HepG2 (cell line): Measurements from ENCODE around the gene SNUPN. TPM values are rescaled to one million over a fixed set of nuclear protein-coding genes. Genes with fewer than 3 reads are reported as not detected.

Experiments used
- CBX2 ChIP-seq, 2 experiments: fragments of 200-600 bp in 1 of 2; sonication (generic); formaldehyde crosslinking in 1 of 2; IDR thresholded peaks; 2 replicates each; pipeline versions ENCODE4 v1.7.0 to v1.8.1; 2018 to 2022; ENCODE audit warnings: low read depth in 2 of 2, low read length in 1 of 2, mild to moderate bottlenecking in 1 of 2, missing genetic modification reagents in 1 of 2
- GABPA ChIP-seq, 2 experiments: IDR thresholded peaks; 2 replicates each; pipeline ENCODE4 v1.6.1; 2011 to 2016; ENCODE audit warnings: low read depth in 2 of 2, low read length in 1 of 2, missing biosample characterization in 1 of 2, missing genetic modification characterization in 1 of 2
- KMT2A ChIP-seq: sonication (generic); formaldehyde crosslinking; IDR thresholded peaks from 2 replicates; pipeline ENCODE4 v1.4.0; 2020; ENCODE audit warnings: missing genetic modification reagents
- NFIB ChIP-seq: sonication (generic); formaldehyde crosslinking; IDR thresholded peaks from 2 replicates; pipeline ENCODE4 v1.9.0; 2021; ENCODE audit warnings: missing genetic modification reagents, mild to moderate bottlenecking, borderline replicate concordance
- NFYC ChIP-seq: IDR thresholded peaks from 2 replicates; pipeline ENCODE4 v1.6.1; 2016; ENCODE audit warnings: missing genetic modification reagents, missing compliant biosample characterization
- SAFB2 ChIP-seq: sonication (generic); formaldehyde crosslinking; IDR thresholded peaks from 2 replicates; pipeline ENCODE4 v1.5.1; 2020; ENCODE audit warnings: missing genetic modification reagents, low read depth, mild to moderate bottlenecking, borderline replicate concordance
- TOE1 ChIP-seq: sonication (generic); formaldehyde crosslinking; IDR thresholded peaks from 2 replicates; pipeline ENCODE4 v1.4.0; 2020; ENCODE audit warnings: mild to moderate bottlenecking, missing genetic modification reagents
- ZFP37 ChIP-seq: sonication (generic); formaldehyde crosslinking; IDR thresholded peaks from 2 replicates; pipeline ENCODE4 v1.4.0; 2020; ENCODE audit warnings: missing genetic modification reagents, borderline replicate concordance
- ZNF232 ChIP-seq: sonication (generic); formaldehyde crosslinking; IDR thresholded peaks from 2 replicates; pipeline ENCODE4 v1.4.0; 2020; ENCODE audit warnings: missing genetic modification reagents, borderline replicate concordance
- ZNF292 ChIP-seq: sonication (generic); formaldehyde crosslinking; IDR thresholded peaks from 2 replicates; pipeline ENCODE4 v1.8.1; 2022; ENCODE audit warnings: mild to moderate bottlenecking, low read depth, missing genetic modification reagents, borderline replicate concordance
- ZNF354B ChIP-seq: sonication (generic); formaldehyde crosslinking; IDR thresholded peaks from 2 replicates; pipeline ENCODE4 v1.8.0; 2022; ENCODE audit warnings: mild to moderate bottlenecking, missing genetic modification reagents
- polyA plus RNA-seq, 8 experiments: library from polyadenylated mRNA; depleted of rRNA in 3 of 8; stranded (reverse) in 7 of 8; unstranded in 1 of 8; fragments of >200 nt; fragmentation: Illumina TruSeq in 4 of 8; extraction: Trizol in 4 of 8; gene quantifications; 2 replicates each; pipeline versions ENCODE4 v1.2.1 to v1.2.3, GENCODE V29; 2011 to 2016; ENCODE audit warnings: low read depth in 4 of 8, missing spikeins in 1 of 8, mixed read lengths in 1 of 8; ENCODE audit not compliant: insufficient read depth in 1 of 8
- total RNA-seq, 5 experiments: library from RNA; depleted of rRNA; stranded (reverse); fragments of >200 nt; fragmentation: Illumina TruSeq; extraction: Trizol; gene quantifications; 2 replicates each; pipeline ENCODE4 v1.2.3, GENCODE V29; 2016; ENCODE audit warnings: low read depth in 1 of 5
- TF ChIP-seq, protein P1 (sequence below): sonication (generic); formaldehyde crosslinking; conservative IDR thresholded peaks from 2 replicates; pipeline ENCODE4 v1.4.0; 2020; ENCODE audit warnings: missing genetic modification reagents
- TF ChIP-seq, protein P2 (sequence below): sonication (generic); formaldehyde crosslinking; IDR thresholded peaks from 2 replicates; pipeline ENCODE4 v1.4.0; 2020; ENCODE audit warnings: missing genetic modification reagents, mild to moderate bottlenecking, borderline replicate concordance
- TF ChIP-seq, protein P3 (sequence below): sonication (generic); formaldehyde crosslinking; IDR thresholded peaks from 2 replicates; pipeline ENCODE4 v1.5.0; 2020; ENCODE audit warnings: missing genetic modification reagents
- TF ChIP-seq, protein P4 (sequence below): IDR thresholded peaks from 2 replicates; pipeline ENCODE4 v1.6.1; 2016; ENCODE audit warnings: missing compliant biosample characterization, missing genetic modification reagents, borderline replicate concordance
- TF ChIP-seq, protein P5 (sequence below): sonication (generic); formaldehyde crosslinking; IDR thresholded peaks from 2 replicates; pipeline ENCODE4 v1.4.0; 2020; ENCODE audit warnings: low read depth, mild to moderate bottlenecking, missing genetic modification reagents
- TF ChIP-seq, protein P6 (sequence below): sonication (generic); formaldehyde crosslinking; IDR thresholded peaks from 2 replicates; pipeline ENCODE4 v1.4.0; 2020; ENCODE audit warnings: mild to moderate bottlenecking, missing genetic modification reagents

The SNUPN gene
- total and polyA plus RNA-seq, 2 of the 13 experiments (the other 11 are each of a cell fraction or from before 2014, with no cell fraction given), result 9.0 to 16.4 TPM

DNA sequence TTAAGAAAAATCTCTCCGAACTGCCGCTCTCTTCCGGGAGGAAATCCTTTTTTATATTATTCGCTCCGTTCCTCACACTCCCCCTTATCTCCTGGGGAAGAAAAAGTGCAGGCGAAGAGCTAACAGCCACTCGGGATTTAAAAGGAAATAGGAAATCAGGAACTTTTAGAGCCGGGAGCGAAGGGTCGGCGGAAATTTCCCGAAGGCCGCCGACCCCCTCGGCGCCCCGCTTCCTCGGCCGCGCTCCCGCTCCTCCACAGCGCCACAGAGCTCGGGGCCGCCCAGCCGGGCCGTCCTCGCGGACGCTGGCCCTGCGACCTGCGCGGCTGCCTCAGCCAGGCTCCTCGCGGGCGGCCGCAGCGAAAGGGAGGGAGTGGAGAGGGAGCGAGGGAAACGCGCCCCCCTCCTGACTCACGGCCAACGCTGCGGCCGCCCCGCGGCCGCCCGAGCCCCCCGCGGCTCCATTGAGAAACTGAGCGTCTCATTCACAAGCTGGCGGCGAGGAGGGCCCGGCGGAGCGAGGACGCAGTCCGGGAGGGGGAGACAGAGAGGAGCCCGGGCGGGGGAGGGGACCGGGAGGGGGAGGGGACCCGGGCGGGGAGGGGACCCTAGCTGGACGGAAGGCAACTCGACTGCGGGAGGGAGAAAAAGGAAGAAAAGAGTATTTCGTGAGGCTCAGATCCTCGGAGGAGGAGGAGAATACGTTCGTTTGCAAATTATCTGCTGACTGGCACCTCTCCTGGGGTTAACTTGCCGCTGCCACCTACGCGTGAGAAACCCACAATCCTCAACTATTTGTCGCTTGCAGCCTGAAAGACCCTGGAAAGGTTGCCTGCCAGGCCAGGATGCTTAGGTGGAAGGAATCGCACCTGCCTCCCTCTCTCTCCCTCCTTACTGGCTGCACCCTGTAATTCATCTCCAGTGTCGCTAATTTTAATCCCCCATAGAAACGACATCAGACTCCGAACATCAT lies 46.3 kb downstream of the SNUPN start, which contains the start of gene PTPN9 (continued):
- TF ChIP-seq, protein P1, sequence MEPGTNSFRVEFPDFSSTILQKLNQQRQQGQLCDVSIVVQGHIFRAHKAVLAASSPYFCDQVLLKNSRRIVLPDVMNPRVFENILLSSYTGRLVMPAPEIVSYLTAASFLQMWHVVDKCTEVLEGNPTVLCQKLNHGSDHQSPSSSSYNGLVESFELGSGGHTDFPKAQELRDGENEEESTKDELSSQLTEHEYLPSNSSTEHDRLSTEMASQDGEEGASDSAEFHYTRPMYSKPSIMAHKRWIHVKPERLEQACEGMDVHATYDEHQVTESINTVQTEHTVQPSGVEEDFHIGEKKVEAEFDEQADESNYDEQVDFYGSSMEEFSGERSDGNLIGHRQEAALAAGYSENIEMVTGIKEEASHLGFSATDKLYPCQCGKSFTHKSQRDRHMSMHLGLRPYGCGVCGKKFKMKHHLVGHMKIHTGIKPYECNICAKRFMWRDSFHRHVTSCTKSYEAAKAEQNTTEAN (CRISPR knock-in tag), result no peak
- TF ChIP-seq ZFP37 (CRISPR knock-in tag), result no peak
- TF ChIP-seq, protein P2, sequence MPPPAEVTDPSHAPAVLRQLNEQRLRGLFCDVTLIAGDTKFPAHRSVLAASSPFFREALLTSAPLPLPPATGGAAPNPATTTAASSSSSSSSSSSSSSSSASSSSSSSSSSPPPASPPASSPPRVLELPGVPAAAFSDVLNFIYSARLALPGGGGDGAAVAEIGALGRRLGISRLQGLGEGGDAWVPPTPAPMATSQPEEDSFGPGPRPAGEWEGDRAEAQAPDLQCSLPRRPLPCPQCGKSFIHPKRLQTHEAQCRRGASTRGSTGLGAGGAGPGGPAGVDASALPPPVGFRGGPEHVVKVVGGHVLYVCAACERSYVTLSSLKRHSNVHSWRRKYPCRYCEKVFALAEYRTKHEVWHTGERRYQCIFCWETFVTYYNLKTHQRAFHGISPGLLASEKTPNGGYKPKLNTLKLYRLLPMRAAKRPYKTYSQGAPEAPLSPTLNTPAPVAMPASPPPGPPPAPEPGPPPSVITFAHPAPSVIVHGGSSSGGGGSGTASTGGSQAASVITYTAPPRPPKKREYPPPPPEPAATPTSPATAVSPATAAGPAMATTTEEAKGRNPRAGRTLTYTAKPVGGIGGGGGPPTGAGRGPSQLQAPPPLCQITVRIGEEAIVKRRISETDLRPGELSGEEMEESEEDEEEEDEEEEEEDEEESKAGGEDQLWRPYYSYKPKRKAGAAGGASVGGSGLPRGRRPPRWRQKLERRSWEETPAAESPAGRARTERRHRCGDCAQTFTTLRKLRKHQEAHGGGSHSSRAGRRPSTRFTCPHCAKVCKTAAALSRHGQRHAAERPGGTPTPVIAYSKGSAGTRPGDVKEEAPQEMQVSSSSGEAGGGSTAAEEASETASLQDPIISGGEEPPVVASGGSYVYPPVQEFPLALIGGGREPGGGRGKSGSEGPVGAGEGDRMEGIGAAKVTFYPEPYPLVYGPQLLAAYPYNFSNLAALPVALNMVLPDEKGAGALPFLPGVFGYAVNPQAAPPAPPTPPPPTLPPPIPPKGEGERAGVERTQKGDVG (CRISPR knock-in tag), result no peak
- TF ChIP-seq NFYC, result no peak
- TF ChIP-seq GABPA (IDR thresholded peaks at IDR 0.05; ENCODE audit: low read depth, low read length), result no peak
- no peak for TF ChIP-seq GABPA (CRISPR knock-in tag; IDR thresholded peaks at IDR 0.05; ENCODE audit: low read depth)
- TF ChIP-seq KMT2A (CRISPR knock-in tag), result no peak
- TF ChIP-seq TOE1 (CRISPR knock-in tag), result no peak
- no peak for TF ChIP-seq CBX2 (IDR thresholded peaks at IDR 0.05; ENCODE audit: low read depth, low read length)
- TF ChIP-seq CBX2 (CRISPR knock-in tag; IDR thresholded peaks at IDR 0.05; ENCODE audit: low read depth), result no peak
- TF ChIP-seq SAFB2, result no peak
- TF ChIP-seq, protein P3, sequence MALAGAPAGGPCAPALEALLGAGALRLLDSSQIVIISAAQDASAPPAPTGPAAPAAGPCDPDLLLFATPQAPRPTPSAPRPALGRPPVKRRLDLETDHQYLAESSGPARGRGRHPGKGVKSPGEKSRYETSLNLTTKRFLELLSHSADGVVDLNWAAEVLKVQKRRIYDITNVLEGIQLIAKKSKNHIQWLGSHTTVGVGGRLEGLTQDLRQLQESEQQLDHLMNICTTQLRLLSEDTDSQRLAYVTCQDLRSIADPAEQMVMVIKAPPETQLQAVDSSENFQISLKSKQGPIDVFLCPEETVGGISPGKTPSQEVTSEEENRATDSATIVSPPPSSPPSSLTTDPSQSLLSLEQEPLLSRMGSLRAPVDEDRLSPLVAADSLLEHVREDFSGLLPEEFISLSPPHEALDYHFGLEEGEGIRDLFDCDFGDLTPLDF (CRISPR knock-in tag), result no peak
- no peak for TF ChIP-seq ZNF354B (CRISPR knock-in tag)
- no peak for TF ChIP-seq ZNF292 (CRISPR knock-in tag)
- TF ChIP-seq, protein P4, sequence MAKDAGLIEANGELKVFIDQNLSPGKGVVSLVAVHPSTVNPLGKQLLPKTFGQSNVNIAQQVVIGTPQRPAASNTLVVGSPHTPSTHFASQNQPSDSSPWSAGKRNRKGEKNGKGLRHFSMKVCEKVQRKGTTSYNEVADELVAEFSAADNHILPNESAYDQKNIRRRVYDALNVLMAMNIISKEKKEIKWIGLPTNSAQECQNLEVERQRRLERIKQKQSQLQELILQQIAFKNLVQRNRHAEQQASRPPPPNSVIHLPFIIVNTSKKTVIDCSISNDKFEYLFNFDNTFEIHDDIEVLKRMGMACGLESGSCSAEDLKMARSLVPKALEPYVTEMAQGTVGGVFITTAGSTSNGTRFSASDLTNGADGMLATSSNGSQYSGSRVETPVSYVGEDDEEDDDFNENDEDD, result no peak
- TF ChIP-seq, protein P5, sequence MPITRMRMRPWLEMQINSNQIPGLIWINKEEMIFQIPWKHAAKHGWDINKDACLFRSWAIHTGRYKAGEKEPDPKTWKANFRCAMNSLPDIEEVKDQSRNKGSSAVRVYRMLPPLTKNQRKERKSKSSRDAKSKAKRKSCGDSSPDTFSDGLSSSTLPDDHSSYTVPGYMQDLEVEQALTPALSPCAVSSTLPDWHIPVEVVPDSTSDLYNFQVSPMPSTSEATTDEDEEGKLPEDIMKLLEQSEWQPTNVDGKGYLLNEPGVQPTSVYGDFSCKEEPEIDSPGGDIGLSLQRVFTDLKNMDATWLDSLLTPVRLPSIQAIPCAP (CRISPR knock-in tag), result no peak
- TF ChIP-seq NFIB (CRISPR knock-in tag), result no peak
- TF ChIP-seq, protein P6, sequence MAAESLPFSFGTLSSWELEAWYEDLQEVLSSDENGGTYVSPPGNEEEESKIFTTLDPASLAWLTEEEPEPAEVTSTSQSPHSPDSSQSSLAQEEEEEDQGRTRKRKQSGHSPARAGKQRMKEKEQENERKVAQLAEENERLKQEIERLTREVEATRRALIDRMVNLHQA (CRISPR knock-in tag), result no peak
- no peak for TF ChIP-seq ZNF232
